GM18517 (cell line): ENCODE results near the gene CIC.
"Not testable (repeated sequence)": the region's sequence is repeated elsewhere in the genome, so short reads cannot be mapped to it uniquely, and the experiment has no call there.

Experiments used
- ATAC-seq: cut with Tn5 transposase; IDR thresholded peaks from one replicate; pipeline ENCODE4 v1.9.1; 2021; ENCODE audit warnings: mild to moderate bottlenecking, moderate library complexity; ENCODE audit not compliant: unreplicated experiment

The CIC gene

GRCh38 chr19:42328106-42328505, 59.1 kb downstream of the CIC start:
- no peak for ATAC-seq

GRCh38 chr19:42328854-42329253, 59.8 kb downstream of the CIC start:
- no peak for ATAC-seq

DNA sequence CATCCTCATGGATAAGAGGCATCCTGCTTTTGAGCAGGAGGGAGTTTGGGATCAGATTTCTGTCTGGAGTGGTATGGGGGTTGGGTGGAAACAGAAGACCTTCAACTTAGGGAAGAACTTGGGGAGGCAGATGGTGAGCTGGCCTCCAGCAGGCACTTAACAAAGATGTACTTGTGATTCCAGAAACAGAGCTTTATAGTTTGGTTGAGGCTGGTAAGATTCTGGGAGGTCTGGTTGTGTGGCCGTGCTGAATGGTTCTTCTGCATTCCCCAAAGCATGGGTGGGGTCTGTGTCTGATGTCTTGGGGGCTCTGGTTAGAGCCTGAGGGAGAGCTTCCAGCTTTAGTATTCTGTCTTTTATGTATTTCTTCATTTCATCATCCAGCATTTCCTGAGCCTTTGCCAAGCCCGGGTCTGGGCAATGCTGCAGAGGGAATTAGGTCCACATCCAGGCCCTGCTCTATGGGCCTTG, 61.2 kb downstream of the CIC start:
- no peak for ATAC-seq

DNA sequence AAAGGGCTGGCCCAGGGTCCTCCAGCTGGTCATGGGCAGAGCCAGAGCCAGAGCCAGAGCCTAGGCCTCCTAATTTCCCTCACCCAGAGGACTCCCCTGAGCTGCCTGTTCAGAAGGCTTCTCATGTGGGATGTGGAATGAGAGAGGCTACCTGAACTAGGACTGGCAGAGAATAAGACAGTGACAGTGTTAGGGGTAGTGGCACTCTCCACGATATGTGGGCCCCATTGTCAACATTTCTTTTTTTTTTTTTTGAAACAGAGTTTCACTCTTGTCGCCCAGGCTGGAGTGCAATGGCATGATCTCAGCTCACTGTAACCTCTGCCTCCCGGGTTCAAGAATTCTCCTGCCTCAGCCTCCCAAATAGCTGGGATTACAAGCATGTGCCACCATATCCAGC, 62.3 kb downstream of the CIC start:
- not testable (repeated sequence) for ATAC-seq

DNA sequence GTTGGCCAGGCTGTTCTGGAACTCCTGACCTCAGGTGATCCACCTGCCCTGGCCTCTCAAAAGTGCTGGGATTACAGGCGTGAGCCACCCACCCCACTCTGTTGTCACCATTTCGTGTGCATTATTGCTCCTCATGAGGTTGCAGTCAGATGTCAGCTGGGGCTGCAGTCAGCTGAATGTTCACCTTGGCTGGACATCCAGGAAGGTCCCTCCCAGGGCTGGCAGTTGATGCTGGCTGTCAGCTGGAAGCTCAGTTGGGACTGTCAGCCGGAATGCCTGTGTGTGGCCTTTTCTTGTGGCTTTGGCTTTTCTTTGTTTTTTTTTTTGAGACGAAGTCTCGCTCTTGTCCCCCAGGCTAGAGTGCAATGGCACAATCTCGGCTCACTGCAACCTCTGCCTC, 63.0 kb downstream of the CIC start:
- no peak for ATAC-seq

DNA sequence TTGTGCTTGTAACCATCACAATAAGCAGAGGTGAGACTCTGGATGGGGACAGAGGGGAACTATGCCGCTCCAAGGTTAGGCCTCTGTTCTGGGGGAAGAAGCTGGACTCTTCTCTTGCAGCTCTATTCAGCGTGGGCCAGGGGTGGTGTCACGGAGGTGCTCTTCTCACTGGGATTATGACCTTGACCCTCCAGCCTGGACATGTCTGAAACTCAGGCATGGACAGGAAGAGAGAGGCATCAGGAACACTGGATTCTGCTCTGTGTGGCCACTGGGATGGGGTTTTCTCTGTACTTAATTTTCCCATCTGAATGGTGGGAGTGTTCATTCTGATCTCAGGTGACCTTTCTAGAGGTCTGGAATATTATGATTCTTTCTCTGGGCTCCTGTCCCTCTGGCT, 64.0 kb downstream of the CIC start:
- ATAC-seq: no peak

DNA sequence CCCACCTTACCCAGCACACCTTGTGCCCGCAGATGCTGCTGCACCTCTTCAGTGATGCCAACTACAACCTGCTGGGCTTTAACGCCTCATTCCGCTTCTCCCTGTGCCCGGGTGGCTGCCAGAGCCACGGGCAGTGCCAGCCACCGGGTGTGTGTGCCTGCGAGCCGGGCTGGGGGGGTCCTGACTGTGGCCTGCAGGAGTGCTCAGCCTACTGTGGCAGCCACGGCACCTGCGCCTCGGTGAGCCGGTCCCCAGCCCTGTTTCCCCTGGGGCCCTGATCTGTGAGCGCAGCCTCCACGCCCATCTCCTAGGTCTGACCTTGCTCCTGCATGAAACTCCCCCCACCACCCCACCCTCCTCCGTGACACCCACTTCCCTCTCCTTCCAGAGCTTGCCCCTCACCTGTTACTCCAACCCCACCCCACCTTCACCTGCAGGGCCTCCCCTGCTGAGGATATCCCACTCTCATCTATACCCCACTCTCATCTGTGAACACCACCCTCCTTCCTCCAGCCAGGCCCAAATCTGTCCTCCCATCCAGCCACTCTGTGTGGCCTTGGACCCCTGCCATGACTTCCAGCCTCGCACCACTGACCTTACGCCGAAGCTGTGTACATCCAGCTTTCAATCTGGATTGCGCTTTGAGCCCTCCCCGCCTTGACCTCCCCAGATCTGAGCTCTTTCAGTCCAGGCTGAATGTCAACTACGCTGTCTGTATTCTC, 65.1 kb downstream of the CIC start:
- no peak for ATAC-seq

- ATAC-seq: no peak
These were observed 65.8 kb downstream of the CIC start for GRCh38 chr19:42334697-42335373.

GRCh38 chr19:42335374-42335936, 66.4 kb downstream of the CIC start:
- ATAC-seq: no peak

DNA sequence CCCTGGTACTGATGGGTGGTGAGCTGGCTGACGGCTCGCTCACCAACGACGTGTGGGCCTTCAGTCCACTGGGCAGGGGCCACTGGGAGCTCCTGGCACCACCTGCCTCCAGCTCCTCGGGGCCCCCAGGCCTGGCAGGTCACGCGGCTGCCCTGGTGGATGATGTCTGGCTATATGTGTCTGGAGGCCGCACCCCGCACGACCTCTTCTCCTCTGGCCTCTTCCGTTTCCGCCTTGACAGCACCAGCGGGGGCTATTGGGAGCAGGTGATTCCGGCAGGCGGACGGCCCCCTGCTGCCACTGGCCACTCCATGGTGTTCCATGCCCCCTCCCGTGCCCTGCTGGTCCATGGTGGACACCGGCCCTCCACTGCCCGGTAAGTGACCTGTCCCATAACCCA, 66.9 kb downstream of the CIC start:
- ATAC-seq: no peak

GRCh38 chr19:42339126-42339860, 70.2 kb downstream of the CIC start:
- not testable (repeated sequence) for ATAC-seq

GRCh38 chr19:42339922-42340321, 70.9 kb downstream of the CIC start:
- ATAC-seq: not testable (repeated sequence)

GRCh38 chr19:42343344-42344110, 74.5 kb downstream of the CIC start:
- ATAC-seq: no peak

DNA sequence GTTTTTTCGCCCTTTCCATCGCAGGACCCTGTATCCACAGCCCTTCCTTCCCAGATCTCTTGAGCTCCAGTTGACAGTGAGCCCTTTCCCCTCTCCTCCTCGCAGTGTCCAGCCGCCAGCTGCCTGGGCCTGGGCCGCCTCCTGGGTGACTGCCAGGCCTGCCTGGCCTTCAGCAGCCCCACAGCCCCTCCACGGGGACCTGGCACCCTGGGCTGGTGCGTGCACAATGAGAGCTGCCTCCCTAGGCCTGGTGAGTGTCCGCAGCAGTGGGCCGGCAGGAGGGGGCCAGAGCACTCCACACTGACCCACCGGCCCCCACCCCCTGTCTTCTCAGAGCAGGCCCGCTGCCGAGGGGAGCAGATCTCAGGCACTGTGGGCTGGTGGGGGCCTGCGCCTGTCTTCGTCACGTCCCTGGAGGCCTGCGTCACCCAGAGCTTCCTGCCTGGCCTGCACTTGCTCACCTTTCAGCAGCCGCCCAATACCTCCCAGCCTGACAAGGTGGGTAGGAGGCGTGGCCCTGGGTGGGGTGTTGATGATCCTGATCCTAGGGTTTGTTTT, 75.4 kb downstream of the CIC start:
- no peak for ATAC-seq
